ENCODE measurements around the gene KRTAP10-7. TPM values are rescaled to one million over a fixed set of nuclear protein-coding genes. Genes with fewer than 3 reads are reported as not detected.
"Not testable (repeated sequence)": the region's sequence is repeated elsewhere in the genome, so short reads cannot be mapped to it uniquely, and the experiment has no call there.

The KRTAP10-7 gene
- total RNA-seq, 1 donor from 2014 or later = not detected

GRCh38 chr21:44598061-44598460, 2.3 kb upstream of the KRTAP10-7 start:
- Mint-ChIP-seq H3K4me1 (peaks cover 26% of the 10 kb centered on the region), H3K4me3 (peak overlapping the region; percentile 60), H3K9me3 (no peaks in the 10 kb centered on the region), H3K27me3 (ENCODE audit: low read depth) (no peaks in the 10 kb centered on the region), H3K36me3 (ENCODE audit: low read depth) (no peaks in the 10 kb centered on the region), H3K27ac (ENCODE audit: unreplicated experiment) (peak overlapping the region; percentile 69)
- no peak for TF ChIP-seq CTCF (conservative IDR thresholded peaks at IDR 0.05)
- no peak for DNase-seq (ENCODE audit: low read depth, low spot score)

- no peak for TF ChIP-seq CTCF (conservative IDR thresholded peaks at IDR 0.05)
- Mint-ChIP-seq H3K9me3 (peaks cover under 1% of the 10 kb centered on the region), H3K27ac (ENCODE audit: unreplicated experiment) (peak overlapping the region; percentile 30), H3K4me3 (no peak overlapping the region), H3K27me3 (ENCODE audit: low read depth) (peaks cover 5% of the 10 kb centered on the region), H3K36me3 (ENCODE audit: low read depth) (no peaks in the 10 kb centered on the region), H3K4me1 (peaks cover 13% of the 10 kb centered on the region)
- no peak for DNase-seq (ENCODE audit: low read depth, low spot score)
Measured at GRCh38 chr21:44599264-44600029, 950 bp upstream of the KRTAP10-7 start.

GRCh38 chr21:44601091-44601490, 694 bp downstream of the KRTAP10-7 start:
- H3K27ac Mint-ChIP-seq (ENCODE audit: unreplicated experiment); H3K4me3 Mint-ChIP-seq: not testable (repeated sequence)

GRCh38 chr21:44601596-44602462, 1.4 kb downstream of the KRTAP10-7 start:
- H3K27ac Mint-ChIP-seq (ENCODE audit: unreplicated experiment) = no peak overlapping the region
- peaks cover 12% of the 10 kb centered on the region for H3K9me3 Mint-ChIP-seq
- peaks cover 23% of the 10 kb centered on the region for H3K27me3 Mint-ChIP-seq (ENCODE audit: low read depth)
- DNase-seq (ENCODE audit: low read depth, low spot score) = no peak
- no peak for TF ChIP-seq CTCF (conservative IDR thresholded peaks at IDR 0.05)
- no peaks in the 10 kb centered on the region for H3K36me3 Mint-ChIP-seq (ENCODE audit: low read depth)
- H3K4me3 Mint-ChIP-seq = no peak overlapping the region
- H3K4me1 Mint-ChIP-seq = peaks cover 12% of the 10 kb centered on the region

More at GRCh38 chr21:44601091-44601490, 694 bp downstream of the KRTAP10-7 start:
- H3K9me3 Mint-ChIP-seq; H3K36me3 Mint-ChIP-seq (ENCODE audit: low read depth); DNase-seq (ENCODE audit: low read depth, low spot score): not testable (repeated sequence)
- H3K4me1 Mint-ChIP-seq = peaks cover 12% of the 10 kb centered on the region
- peaks cover 18% of the 10 kb centered on the region for H3K27me3 Mint-ChIP-seq (ENCODE audit: low read depth)

GRCh38 chr21:44602463-44602850, 2.1 kb downstream of the KRTAP10-7 start:
- Mint-ChIP-seq H3K27me3 (ENCODE audit: low read depth) (peaks cover 27% of the 10 kb centered on the region), H3K9me3 (peaks cover 12% of the 10 kb centered on the region), H3K27ac (ENCODE audit: unreplicated experiment) (no peak overlapping the region), H3K36me3 (ENCODE audit: low read depth) (no peaks in the 10 kb centered on the region), H3K4me3 (no peak overlapping the region), H3K4me1 (peaks cover 12% of the 10 kb centered on the region)
- TF ChIP-seq CTCF (conservative IDR thresholded peaks at IDR 0.05) = no peak
- DNase-seq (ENCODE audit: low read depth, low spot score) = no peak
